ENCODE data around the gene REL. TPM values are rescaled to one million over a fixed set of nuclear protein-coding genes. Genes with fewer than 3 reads are reported as not detected.
A peak's percentile ranks its signal among the peaks of the same experiment; 100 is the strongest.

The REL gene
- total and polyA plus RNA-seq, 2 of the 13 experiments (the other 11 are each of a cell fraction or from before 2014, with no cell fraction given): 3.7 to 7.0 TPM

DNA sequence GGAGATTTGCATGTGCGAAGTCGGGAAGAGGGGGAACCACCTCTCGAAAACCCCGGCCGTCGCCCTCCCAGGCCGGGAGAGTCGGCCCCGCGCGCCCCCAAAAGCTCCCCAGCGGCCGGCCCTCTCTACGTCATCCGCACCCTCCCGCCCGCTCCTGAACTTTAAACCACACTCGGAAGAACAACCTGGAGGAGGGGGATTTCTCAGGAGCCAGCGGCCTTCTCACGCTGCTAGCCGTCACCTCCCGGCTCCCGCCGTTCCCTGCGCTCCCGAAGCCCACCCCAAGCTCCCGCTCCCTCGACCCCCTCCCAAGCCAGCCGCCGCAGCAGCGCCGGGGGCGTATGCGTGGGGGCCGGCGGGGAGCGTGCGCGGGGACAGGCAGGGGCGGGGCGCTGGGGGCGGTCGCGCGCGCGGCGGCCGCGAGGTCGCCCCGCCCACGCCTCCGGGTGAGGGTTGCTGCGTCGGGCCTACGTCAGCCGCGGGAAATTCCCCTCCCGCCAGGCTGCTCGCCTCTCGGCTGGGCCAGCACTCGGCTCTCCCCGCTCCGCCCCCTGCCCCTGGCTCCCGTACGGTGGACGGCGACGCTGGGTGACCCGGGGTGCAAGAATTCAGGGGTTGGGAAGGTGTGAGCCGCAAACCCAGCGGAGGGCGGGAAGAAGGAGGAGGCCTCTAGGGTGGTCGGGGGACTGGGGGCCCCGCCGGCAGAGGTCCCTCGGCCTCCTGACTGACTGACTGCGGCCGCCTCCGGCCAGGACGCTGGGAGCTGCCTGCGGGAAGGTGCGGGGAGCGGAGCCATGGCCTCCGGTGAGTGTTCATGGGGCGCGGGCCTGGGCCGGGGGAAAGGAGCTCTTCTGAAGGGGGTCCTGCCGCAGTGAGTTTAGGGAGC lies at the start of gene REL (continued):
- TF ChIP-seq ZNF207 (IDR thresholded peaks at IDR 0.05; ENCODE audit: borderline replicate concordance) (no peak), ATF7 (IDR thresholded peaks at IDR 0.05) (no peak), ATF7 (CRISPR knock-in tag; IDR thresholded peaks at IDR 0.05) (peak; percentile 66), DPF2 (CRISPR knock-in tag; IDR thresholded peaks at IDR 0.05; ENCODE audit: borderline replicate concordance, low read depth) (no peak), EEA1 (CRISPR knock-in tag; IDR thresholded peaks at IDR 0.05; ENCODE audit: borderline replicate concordance) (peak; percentile 61; the same call in 1 of the 2 replicates), ZNF614 (CRISPR knock-in tag; IDR thresholded peaks at IDR 0.05; ENCODE audit: borderline replicate concordance) (peak; percentile 34; the same call in 1 of the 2 replicates), SMAD3 (CRISPR knock-in tag; IDR thresholded peaks at IDR 0.05) (no peak), CEBPZ (IDR thresholded peaks at IDR 0.05; ENCODE audit: low read length) (no peak), ISX (CRISPR knock-in tag; conservative IDR thresholded peaks at IDR 0.05) (0 out of 2 replicates have a peak, but pooled peaks have one; percentile 60), THAP8 (CRISPR knock-in tag; IDR thresholded peaks at IDR 0.05; ENCODE audit: borderline replicate concordance) (peak; percentile 73; the same call in 1 of the 2 replicates), SIX1 (CRISPR knock-in tag; IDR thresholded peaks at IDR 0.05; ENCODE audit: borderline replicate concordance) (no peak), ARID2 (CRISPR knock-in tag; IDR thresholded peaks at IDR 0.05; ENCODE audit: borderline replicate concordance) (no peak), ZNF891 (CRISPR knock-in tag; IDR thresholded peaks at IDR 0.05) (0 out of 2 replicates have a peak, but pooled peaks have one; percentile 38), GRHL1 (CRISPR knock-in tag; conservative IDR thresholded peaks at IDR 0.05) (no peak), RFX1 (IDR thresholded peaks at IDR 0.05) (no peak), POLR2G (IDR thresholded peaks at IDR 0.05; ENCODE audit: low read depth, low read length) (peak; percentile 84), ZNF768 (CRISPR knock-in tag; IDR thresholded peaks at IDR 0.05) (peak; percentile 68), ZNF589 (CRISPR knock-in tag; conservative IDR thresholded peaks at IDR 0.05) (peak; percentile 61; the same call in 1 of the 2 replicates), ZNF724P (CRISPR knock-in tag; IDR thresholded peaks at IDR 0.05; ENCODE audit: borderline replicate concordance) (peak; percentile 60; the same call in 1 of the 2 replicates)
- TF ChIP-seq, protein P1, sequence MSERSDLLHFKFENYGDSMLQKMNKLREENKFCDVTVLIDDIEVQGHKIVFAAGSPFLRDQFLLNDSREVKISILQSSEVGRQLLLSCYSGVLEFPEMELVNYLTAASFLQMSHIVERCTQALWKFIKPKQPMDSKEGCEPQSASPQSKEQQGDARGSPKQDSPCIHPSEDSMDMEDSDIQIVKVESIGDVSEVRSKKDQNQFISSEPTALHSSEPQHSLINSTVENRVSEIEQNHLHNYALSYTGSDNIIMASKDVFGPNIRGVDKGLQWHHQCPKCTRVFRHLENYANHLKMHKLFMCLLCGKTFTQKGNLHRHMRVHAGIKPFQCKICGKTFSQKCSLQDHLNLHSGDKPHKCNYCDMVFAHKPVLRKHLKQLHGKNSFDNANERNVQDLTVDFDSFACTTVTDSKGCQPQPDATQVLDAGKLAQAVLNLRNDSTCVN (CRISPR knock-in tag; IDR thresholded peaks at IDR 0.05; ENCODE audit: borderline replicate concordance): no peak
